SJCRH30 (cell line): ENCODE results near the gene BCL2. TPM values are rescaled to one million over a fixed set of nuclear protein-coding genes. Genes with fewer than 3 reads are reported as not detected.

ENCODE experiments used
- DNase-seq, 2 experiments: peaks; one replicate each; pipeline ENCODE4 v3.0.0-alpha.2; 2015 to 2020
- H3K27ac ChIP-seq: fragments of 250-450 bp; sonication (Bioruptor Pico); 2 replicates; pipeline ENCODE4 v1.5.1; 2020; ENCODE audit warnings: mild to moderate bottlenecking, moderate library complexity
- H3K27me3 ChIP-seq: fragments of 250-450 bp; sonication (Bioruptor Pico); 2 replicates; pipeline ENCODE4 v1.5.1; 2020; ENCODE audit warnings: mild to moderate bottlenecking, moderate library complexity
- H3K36me3 ChIP-seq: fragments of 250-450 bp; sonication (Bioruptor Pico); 2 replicates; pipeline ENCODE4 v1.5.1; 2020; ENCODE audit warnings: mild to moderate bottlenecking, moderate library complexity
- H3K4me1 ChIP-seq: fragments of 250-450 bp; sonication (Bioruptor Pico); 2 replicates; pipeline ENCODE4 v1.5.1; 2020; ENCODE audit warnings: mild to moderate bottlenecking, moderate library complexity
- H3K4me3 ChIP-seq: fragments of 250-450 bp; sonication (Bioruptor Pico); 2 replicates; pipeline ENCODE4 v1.5.1; 2020; ENCODE audit warnings: mild to moderate bottlenecking, moderate library complexity
- H3K9me3 ChIP-seq: fragments of 250-450 bp; sonication (Bioruptor Pico); replicated peaks from 2 replicates; pipeline ENCODE4 v1.5.1; 2020; ENCODE audit warnings: mild to moderate bottlenecking, moderate library complexity
- total RNA-seq: library from RNA; depleted of rRNA; stranded (reverse); fragments of >200 nt; shearing (Covaris generic); gene quantifications from 2 replicates; pipeline ENCODE4 v1.2.3, GENCODE V29; 2014

Gene BCL2
- total RNA-seq, 1 experiment from 2014 or later: 6.8 TPM

DNA sequence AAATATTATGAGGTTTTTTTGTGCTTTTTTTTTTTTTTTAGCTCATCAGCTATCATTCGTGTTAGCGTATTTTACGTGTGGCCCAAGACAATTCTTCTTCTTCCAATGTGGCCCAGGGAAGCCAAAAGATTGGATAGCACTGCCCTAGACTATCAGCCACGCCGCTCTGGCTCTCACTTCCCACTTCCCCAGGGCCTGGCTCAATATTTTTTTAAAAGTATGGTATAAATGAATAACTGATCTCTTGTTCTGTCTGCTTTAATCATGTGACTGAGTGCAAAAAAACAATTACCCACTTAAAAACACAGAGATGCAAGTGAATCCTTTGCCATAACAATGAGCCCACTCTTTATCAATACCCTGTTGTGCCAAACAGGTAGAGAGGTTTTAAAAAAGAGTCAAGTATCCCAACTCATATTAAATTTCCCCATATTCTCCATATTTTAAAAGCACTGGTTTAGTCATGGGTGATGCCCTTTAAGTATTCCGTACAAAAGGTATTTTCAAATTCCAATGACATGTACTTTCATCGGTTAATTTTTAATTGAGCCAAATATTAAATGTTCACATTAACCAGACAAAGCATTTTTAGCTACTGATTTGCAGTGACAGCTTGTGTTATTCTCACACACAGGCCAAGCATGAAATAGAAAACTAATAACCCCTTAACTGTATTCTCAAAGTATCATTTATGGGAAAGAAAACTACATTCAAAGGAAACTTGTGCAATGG lies 12.6 kb downstream of the BCL2 start:
- Histone ChIP-seq H3K4me3 (no peak overlapping the region), H3K4me1 (no peaks in the 10 kb centered on the region), H3K27ac (no peak overlapping the region), H3K9me3 (no peaks in the 10 kb centered on the region), H3K27me3 (no peaks in the 10 kb centered on the region), H3K36me3 (no peaks in the 10 kb centered on the region)
- DNase-seq: no peak

DNA sequence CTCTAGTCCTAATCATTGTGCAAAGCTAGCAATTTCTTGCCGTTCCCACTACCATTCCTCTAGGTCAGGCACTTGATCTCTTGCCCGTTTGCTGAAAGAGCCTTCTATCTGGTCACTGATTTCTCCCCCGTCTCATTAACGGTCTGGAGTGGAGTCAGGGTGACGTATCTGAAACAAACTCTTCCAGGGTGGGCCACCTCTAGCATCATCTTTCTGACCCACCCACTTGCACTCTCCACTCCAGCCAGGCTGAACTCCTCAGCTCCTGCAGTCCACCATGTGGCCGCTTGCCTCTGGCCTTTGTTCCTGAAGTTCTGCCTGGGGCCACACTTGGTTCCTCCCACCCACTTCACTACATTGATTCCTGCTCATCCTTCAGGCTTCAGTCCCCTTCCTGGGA lies 13.3 kb downstream of the BCL2 start:
- Histone ChIP-seq H3K27me3 (no peaks in the 10 kb centered on the region), H3K4me1 (no peaks in the 10 kb centered on the region), H3K36me3 (no peaks in the 10 kb centered on the region), H3K27ac (no peak overlapping the region), H3K9me3 (no peaks in the 10 kb centered on the region), H3K4me3 (no peak overlapping the region)
- no peak for DNase-seq

DNA sequence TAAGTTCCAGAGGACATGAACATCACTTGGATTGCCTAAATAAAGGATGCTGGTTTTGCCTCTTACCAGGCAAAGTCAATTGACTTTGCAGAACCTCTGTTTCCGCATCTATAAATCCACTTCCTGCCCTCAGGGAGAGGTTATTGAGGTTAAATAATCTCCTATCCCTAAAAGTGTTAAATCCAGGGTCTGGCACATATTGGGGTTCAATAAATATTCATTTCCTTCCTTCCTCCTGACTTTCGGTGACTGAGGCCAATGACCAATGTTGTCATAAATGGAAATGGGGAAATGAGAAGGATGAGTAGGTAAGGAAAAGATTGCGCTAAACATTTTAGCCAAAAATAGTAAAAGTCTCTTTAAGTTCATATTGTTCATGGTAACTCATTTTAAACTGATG lies 16.0 kb downstream of the BCL2 start:
- H3K4me1 ChIP-seq: no peaks in the 10 kb centered on the region
- H3K27ac ChIP-seq: no peak overlapping the region
- no peaks in the 10 kb centered on the region for H3K36me3 ChIP-seq
- DNase-seq: no peak
- H3K4me3 ChIP-seq: no peak overlapping the region
- H3K9me3 ChIP-seq: no peaks in the 10 kb centered on the region
- H3K27me3 ChIP-seq: no peaks in the 10 kb centered on the region

DNA sequence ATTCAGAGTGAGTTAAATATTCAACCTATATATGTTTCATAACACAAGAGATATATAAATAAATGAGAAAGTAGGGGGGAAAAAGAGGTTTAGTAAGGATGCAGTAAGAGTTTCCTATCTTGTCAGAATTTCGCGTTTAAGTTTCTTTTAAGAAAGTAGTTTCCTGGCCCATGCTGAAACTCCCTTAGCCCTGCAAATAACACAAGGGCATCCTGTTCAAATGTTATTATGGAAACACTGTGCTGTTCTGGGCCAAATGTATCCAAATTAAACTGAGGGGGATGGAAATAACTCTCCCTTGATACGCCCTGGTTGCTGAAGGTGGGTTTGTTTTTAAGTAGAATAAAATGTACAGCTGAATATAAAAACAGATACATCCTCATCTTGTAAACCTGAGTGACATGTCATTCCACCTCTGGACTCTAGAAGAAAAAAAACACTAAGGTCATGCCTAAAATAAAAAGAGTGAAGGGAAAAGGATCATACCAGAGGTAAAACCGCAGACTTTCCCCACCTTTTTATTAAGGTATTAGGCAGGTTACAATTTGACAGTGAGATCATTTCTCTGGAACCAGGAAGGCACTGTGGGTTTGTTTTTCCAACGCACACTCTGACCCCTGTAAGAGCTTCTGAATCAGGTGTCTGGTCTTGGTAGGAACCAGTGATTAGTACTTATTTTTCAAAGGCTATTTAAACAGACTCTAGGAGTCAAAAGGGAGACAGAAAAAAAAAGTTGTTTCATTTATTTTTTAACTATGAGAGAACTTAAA lies 16.7 kb downstream of the BCL2 start:
- H3K36me3 ChIP-seq: no peaks in the 10 kb centered on the region
- no peak overlapping the region for H3K4me3 ChIP-seq
- no peaks in the 10 kb centered on the region for H3K27me3 ChIP-seq
- H3K4me1 ChIP-seq: no peaks in the 10 kb centered on the region
- H3K9me3 ChIP-seq: no peaks in the 10 kb centered on the region
- no peak overlapping the region for H3K27ac ChIP-seq
- DNase-seq: no peak

DNA sequence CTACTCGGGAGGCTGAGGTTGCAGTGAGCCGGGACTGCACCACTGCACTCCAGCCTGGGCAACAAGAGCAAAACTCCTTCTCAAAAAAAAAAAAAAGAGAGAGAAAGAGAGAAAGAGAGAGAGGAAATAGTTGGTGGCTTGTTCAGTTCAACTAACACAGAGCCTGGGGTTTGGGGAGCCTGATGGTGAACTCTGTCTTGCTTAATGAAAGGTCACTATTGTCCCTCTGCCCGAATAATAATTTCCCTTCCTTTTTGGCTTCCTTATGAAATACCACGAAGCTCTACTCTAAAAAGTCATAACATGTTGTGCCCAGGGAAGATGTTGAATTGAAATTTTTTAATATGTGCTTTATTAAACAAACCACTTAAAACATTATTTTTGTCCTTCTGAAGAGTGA lies 17.3 kb downstream of the BCL2 start:
- no peak overlapping the region for H3K4me3 ChIP-seq
- no peaks in the 10 kb centered on the region for H3K4me1 ChIP-seq
- no peak overlapping the region for H3K27ac ChIP-seq
- no peaks in the 10 kb centered on the region for H3K27me3 ChIP-seq
- H3K36me3 ChIP-seq: no peaks in the 10 kb centered on the region
- no peaks in the 10 kb centered on the region for H3K9me3 ChIP-seq
- DNase-seq: no peak

DNA sequence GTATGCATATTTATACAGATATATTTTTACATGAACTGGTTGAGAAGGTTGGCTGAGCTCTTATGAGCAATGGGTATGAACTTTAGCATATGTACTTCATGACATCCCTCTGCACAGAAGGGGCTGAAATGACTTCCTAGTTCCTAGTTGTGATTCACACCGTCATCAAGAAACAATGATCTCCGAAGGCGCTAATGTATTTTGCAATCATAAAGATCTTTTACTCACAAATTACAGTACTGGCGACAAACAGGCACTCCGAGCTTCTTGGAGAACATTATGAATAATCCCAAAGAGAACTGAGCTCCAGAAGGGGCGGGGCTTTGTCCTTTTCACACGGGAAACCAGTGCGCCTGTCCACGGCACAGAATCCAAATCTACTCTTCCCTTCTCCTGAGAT lies 18.1 kb downstream of the BCL2 start:
- no peaks in the 10 kb centered on the region for H3K27me3 ChIP-seq

DNA sequence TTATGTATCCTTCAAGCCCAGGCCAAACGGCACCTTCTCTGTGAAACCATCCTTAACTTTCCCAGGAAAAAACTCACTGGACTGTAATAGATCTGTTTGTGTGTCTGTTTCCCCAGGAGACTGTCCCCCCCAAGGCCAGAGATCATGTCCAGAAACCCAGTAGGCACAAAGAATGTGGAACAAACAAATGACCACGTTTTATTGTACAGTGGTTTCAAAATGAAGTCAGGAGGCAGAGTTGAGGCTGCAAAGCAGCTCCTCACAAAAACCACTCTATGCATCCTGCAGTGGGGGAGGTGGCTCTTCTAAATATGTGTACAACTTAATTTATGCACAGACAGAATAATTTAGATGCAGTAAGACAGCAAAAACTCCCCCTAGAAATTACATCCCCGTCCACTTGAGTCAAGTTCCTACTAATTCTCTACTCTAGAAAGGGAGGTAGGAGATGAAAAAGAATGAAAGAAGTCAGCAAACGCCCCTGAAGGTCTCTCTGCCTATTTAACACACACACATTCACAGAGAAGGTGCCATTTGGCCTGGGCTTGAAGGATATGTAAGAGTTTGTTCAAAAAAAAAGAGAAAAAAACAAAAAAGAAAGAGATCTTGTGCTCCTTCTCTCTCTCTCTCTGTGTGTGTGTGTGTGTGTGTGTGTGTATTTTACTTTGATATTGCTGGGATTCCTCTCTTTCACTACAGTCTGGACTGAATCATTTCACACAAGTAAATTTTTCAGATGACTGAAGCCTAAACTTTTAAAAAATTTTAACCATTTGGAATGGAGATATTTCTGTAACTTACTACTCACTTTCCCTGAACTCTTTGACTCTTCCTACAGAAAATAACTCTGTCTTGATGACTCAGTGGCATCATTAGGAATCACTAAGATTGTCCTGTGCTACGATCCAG lies 19.5 kb downstream of the BCL2 start:
- Histone ChIP-seq H3K27me3 (no peaks in the 10 kb centered on the region), H3K36me3 (no peaks in the 10 kb centered on the region), H3K27ac (no peak overlapping the region), H3K9me3 (no peaks in the 10 kb centered on the region), H3K4me3 (no peak overlapping the region), H3K4me1 (no peaks in the 10 kb centered on the region)
- no peak for DNase-seq

More for the DNA sequence above, 18.1 kb downstream of the BCL2 start:
- no peak overlapping the region for H3K4me3 ChIP-seq
- no peaks in the 10 kb centered on the region for H3K36me3 ChIP-seq
- no peak for DNase-seq
- no peaks in the 10 kb centered on the region for H3K4me1 ChIP-seq
- H3K27ac ChIP-seq: no peak overlapping the region
- H3K9me3 ChIP-seq: no peaks in the 10 kb centered on the region

DNA sequence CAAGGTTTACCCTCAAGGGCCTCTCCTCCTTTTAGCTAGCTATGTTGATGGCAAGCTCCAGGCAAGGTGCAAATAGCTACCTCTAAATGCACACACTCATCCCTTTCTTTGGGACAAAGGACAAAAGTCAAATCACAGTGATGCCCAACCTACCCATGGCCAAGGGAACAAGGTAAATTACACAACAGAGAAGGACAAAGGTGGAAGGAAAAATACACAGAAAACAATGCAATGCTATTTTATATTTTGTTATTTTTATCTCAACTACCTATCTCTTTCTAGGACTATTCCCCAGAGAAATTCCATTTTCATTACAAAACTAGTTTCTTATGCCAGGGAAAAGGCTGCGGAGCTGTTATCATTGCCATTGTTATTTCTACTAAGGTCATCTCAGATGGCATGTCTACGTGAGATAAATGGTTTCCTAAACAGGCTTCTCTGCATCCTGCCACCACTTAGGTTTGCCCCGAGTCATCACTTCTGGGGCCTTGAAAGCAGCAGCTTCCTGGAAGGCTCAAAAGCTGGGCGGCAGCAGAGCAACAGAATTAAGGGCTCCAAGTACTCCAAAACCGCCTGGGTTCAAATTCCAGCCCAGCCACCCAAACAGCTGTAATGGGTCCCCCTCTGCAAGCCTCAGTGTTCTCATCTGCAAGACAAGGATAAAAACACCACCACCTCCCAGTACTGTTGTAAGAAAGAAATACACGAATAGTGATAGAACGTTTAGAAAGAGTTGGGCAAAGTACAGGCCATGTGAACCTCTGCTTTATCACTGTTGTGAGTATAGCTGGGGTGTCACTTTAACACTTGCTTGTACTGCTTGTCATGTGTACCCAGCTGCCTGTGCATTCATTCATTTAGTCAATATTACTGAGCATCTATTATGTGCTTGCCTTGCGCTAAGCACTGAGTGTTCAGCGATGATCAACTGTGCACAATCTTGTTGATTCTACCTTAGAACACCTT lies 20.9 kb downstream of the BCL2 start:
- DNase-seq: no peak

DNA sequence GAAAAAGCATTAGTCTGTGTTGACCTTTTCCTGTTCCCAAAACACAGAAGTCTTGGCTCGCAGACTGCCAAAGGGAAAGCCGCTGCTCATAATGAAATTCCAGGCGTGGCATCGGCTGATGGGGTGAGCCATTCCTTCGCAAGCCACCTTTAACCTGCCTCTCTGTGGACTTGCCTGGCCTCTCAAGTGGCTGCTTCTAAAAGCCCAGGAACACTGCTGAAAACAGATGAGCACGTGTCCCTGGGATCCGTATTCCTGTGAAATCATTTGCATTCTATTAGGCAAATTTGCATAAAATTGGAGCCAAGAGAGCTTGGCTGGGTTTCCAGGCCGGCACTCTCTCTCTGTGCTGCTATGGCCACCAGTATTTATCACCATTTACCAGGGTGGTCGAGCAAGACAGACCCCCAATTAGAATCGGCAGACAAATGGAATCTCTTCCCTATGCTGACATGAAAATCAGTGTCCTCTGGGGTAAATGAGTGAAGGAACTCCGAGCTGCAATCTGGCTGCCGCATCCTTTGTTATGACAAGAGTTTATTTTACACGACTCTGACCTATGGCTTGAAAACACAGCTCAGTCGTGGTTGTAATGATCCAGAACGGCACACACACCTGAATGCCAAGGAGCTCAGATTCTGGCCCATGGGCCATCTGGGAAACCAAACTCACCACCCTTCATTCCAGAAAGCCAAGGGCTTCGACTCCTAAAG lies 21.7 kb downstream of the BCL2 start:
- Histone ChIP-seq H3K27me3 (no peaks in the 10 kb centered on the region), H3K4me3 (no peak overlapping the region), H3K4me1 (no peaks in the 10 kb centered on the region), H3K36me3 (no peaks in the 10 kb centered on the region), H3K9me3 (no peaks in the 10 kb centered on the region), H3K27ac (no peak overlapping the region)
- no peak for DNase-seq

More for the DNA sequence above, 20.9 kb downstream of the BCL2 start:
- no peaks in the 10 kb centered on the region for H3K4me1 ChIP-seq
- H3K27me3 ChIP-seq: no peaks in the 10 kb centered on the region
- H3K4me3 ChIP-seq: no peak overlapping the region
- no peaks in the 10 kb centered on the region for H3K9me3 ChIP-seq
- H3K27ac ChIP-seq: no peak overlapping the region
- H3K36me3 ChIP-seq: no peaks in the 10 kb centered on the region

DNA sequence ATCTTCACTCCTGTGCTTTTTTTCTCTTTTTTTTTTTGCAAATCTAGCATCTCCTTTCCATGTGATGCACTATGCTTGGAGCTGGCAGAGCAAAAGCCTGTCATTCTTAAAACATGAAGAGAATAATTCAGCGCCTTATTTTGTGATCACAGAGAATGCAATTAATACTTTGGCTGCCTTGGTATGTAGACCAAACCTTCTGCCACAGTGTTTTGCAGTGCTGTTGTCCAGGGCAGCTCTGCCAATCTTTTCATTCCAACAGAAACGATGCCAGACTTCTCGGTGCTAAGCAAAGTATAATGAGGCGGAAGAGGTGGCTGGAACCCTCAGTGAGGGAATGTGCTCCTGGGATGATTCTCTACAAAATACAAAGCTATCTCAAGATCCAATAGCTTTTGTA lies 25.6 kb downstream of the BCL2 start:
- no peak overlapping the region for H3K27ac ChIP-seq
- no peak overlapping the region for H3K4me3 ChIP-seq
- no peaks in the 10 kb centered on the region for H3K4me1 ChIP-seq
- no peaks in the 10 kb centered on the region for H3K27me3 ChIP-seq
- no peak for DNase-seq
- H3K36me3 ChIP-seq: no peaks in the 10 kb centered on the region
- no peaks in the 10 kb centered on the region for H3K9me3 ChIP-seq

DNA sequence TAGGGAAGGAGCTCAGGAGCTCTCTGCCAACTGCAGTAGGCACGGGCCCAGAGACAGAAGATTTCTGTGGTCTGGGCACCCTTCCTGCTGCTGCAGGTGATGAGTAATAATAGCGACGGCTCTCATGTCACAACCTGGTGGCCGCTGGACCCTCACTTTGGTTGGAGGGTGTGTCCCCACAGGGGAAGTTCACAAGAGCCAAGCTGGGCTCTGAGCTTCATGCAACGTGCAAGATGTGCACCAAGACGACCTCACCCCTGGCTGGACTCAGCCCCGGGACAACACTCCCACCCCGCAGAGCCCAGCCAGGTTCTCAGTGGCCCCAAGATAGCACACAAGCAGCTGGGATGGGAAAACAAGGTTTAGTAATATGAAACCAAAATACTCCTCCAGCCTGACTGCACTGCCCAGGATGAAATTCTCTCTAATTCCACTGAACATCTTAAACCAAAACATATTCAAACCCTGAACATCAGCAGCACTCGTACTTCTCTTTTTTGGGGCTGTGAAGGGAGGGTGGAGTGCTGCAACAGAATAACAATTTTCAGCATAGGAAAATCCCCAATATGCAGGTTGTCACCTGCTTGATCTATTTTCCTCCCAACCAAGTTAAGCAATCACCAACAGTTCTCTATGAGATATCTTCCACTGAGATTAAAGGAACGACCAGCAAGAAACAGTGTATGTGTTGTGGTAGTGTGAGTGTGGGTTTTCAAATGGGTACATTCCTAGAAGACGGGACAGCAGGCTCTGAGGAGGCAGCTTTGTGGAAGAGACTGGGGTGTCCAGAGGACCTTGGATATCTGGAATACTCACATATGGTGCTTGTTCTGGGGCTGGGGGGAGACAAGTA lies 26.5 kb downstream of the BCL2 start:
- Histone ChIP-seq H3K4me1 (no peaks in the 10 kb centered on the region), H3K27me3 (no peaks in the 10 kb centered on the region), H3K36me3 (no peaks in the 10 kb centered on the region), H3K27ac (no peak overlapping the region), H3K4me3 (no peak overlapping the region), H3K9me3 (no peaks in the 10 kb centered on the region)
- DNase-seq: no peak

DNA sequence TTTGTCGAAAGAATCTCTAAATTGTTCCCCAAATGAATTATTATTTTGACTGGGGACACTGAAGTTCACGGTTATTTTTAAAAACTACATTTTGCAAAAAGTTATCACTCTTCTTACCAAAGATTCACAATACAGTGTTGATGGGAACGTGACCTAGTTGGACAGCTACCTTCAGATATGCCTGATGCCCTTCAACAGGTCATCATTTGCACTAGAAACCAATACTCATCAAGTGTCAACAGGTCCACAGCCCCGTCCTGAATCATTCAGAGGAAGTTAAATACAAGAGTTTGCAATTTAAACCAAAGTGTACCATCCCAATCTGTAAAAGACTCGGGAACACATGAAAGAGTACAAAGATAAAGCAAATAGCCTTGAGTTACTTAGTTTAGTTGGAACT lies 28.3 kb downstream of the BCL2 start:
- Histone ChIP-seq H3K4me3 (no peak overlapping the region), H3K9me3 (no peaks in the 10 kb centered on the region), H3K36me3 (no peaks in the 10 kb centered on the region), H3K27me3 (no peaks in the 10 kb centered on the region), H3K27ac (no peak overlapping the region), H3K4me1 (no peaks in the 10 kb centered on the region)
- no peak for DNase-seq

DNA sequence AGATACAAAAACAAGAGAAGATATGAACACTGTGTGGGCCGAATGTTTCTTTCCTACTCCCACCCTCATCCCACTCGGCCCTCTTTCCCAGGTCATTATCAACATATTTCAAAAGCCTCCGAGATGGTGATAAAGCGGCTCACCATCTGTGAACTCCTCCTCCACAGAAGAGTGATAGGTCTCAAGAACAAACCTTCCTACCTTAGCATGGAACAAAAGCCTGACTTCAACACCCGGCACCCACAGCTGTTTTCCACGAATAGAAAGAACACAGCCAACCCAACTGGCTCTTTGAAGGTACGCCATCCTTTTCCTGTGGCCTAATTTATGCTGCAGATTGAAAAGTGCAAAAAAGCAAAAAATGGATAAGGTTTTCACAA lies 28.8 kb downstream of the BCL2 start:
- no peaks in the 10 kb centered on the region for H3K27me3 ChIP-seq
- no peaks in the 10 kb centered on the region for H3K4me1 ChIP-seq
- no peak for DNase-seq
- H3K36me3 ChIP-seq: no peaks in the 10 kb centered on the region
- no peak overlapping the region for H3K27ac ChIP-seq
- no peaks in the 10 kb centered on the region for H3K9me3 ChIP-seq
- no peak overlapping the region for H3K4me3 ChIP-seq
